ENCODE data around the gene NFE2.

NFE2 gene

DNA sequence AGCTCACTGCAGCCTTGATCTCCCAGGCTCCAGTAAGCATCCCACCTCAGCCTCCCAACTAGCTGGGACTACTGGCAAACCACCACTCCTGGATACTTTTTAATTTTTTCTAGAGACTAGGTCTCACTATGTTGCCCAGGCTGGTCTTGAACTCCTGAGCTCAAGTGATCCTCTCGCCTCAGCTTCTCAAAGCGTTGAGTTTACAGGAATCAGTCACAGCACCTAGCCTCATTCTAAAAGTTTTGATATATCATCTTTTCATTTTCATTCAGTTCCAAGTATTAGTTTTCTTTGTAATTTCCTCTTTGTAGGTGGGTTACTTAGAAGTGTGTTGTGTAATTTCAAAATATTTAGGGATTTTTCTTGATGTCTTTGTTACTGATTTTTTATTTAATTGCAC, 30.5 kb downstream of the NFE2 start:
- Histone ChIP-seq H3K27me3 (ENCODE audit: control insufficient read depth, low read length) (no peaks in the 10 kb centered on the region), H3K9me2 (replicated peaks; ENCODE audit: control insufficient read depth, low read length) (no peaks in the 10 kb centered on the region), H3F3A (ENCODE audit: control insufficient read depth, insufficient read depth) (peaks cover 44% of the 10 kb centered on the region), H3K4me1 (ENCODE audit: control insufficient read depth, low read length) (no peaks in the 10 kb centered on the region), H3K27ac (ENCODE audit: low read depth, low read length) (no peak overlapping the region), H3K9me3 (ENCODE audit: control insufficient read depth, insufficient read depth, low read length) (no peaks in the 10 kb centered on the region), H3K4me2 (ENCODE audit: low read length) (no peak overlapping the region), H3K79me2 (ENCODE audit: control insufficient read depth, low read length) (peaks cover 86% of the 10 kb centered on the region), H4K20me1 (ENCODE audit: control insufficient read depth, insufficient read depth, low read depth, low read length) (peaks cover 4% of the 10 kb centered on the region; the same call in 1 of the 2 replicates), H3K36me3 (ENCODE audit: control insufficient read depth, low read length) (peaks cover 64% of the 10 kb centered on the region), H3K4me3 (ENCODE audit: low read length) (no peak overlapping the region)
- TF ChIP-seq EZH2phosphoT487 (IDR thresholded peaks at IDR 0.05; ENCODE audit: borderline replicate concordance, low read length) (no peak), CTCF (IDR thresholded peaks at IDR 0.05; ENCODE audit: low read depth, low read length, poor library complexity, severe bottlenecking) (no peak)

DNA sequence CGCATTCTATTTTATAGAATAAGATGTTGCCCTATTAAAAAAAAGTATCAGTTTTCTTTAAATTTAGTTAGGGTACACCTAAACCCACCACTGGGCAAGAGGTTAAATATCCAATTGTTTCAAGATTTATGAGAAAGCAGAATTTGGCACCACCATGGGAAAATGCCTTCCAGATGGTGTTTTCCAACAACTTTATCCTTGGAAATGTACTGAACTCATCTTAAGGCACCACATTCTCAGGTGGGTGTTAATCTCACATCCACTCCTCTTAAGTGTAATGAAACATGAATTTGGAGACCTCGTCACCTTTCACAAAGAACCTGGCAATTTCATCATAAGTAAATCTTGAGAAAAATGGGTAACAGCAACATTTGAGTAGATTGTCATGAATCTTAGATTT, 34.0 kb downstream of the NFE2 start:
- 0 out of 2 replicates have a peak, but pooled peaks cover 4% of the 10 kb centered on the region for H4K20me1 ChIP-seq (ENCODE audit: control insufficient read depth, insufficient read depth, low read depth, low read length)
- H3F3A ChIP-seq (ENCODE audit: control insufficient read depth, insufficient read depth) = peaks cover 20% of the 10 kb centered on the region
- TF ChIP-seq EZH2phosphoT487 (IDR thresholded peaks at IDR 0.05; ENCODE audit: borderline replicate concordance, low read length) (no peak), CTCF (IDR thresholded peaks at IDR 0.05; ENCODE audit: low read depth, low read length, poor library complexity, severe bottlenecking) (no peak)
- H3K4me1 ChIP-seq (ENCODE audit: control insufficient read depth, low read length) = peaks cover 15% of the 10 kb centered on the region
- H3K4me3 ChIP-seq (ENCODE audit: low read length) = no peak overlapping the region
- peaks cover 38% of the 10 kb centered on the region for H3K36me3 ChIP-seq (ENCODE audit: control insufficient read depth, low read length)
- no peak overlapping the region for H3K4me2 ChIP-seq (ENCODE audit: low read length)
- peaks cover 86% of the 10 kb centered on the region for H3K79me2 ChIP-seq (ENCODE audit: control insufficient read depth, low read length)
- no peak overlapping the region for H3K27ac ChIP-seq (ENCODE audit: low read depth, low read length)
- H3K9me2 ChIP-seq (replicated peaks; ENCODE audit: control insufficient read depth, low read length) = no peaks in the 10 kb centered on the region
- H3K27me3 ChIP-seq (ENCODE audit: control insufficient read depth, low read length) = no peaks in the 10 kb centered on the region
- H3K9me3 ChIP-seq (ENCODE audit: control insufficient read depth, insufficient read depth, low read length) = no peaks in the 10 kb centered on the region

GRCh38 chr12:54265364-54265812, 35.4 kb downstream of the NFE2 start:
- TF ChIP-seq CTCF (IDR thresholded peaks at IDR 0.05; ENCODE audit: low read depth, low read length, poor library complexity, severe bottlenecking) = no peak
- no peak for TF ChIP-seq EZH2phosphoT487 (IDR thresholded peaks at IDR 0.05; ENCODE audit: borderline replicate concordance, low read length)
- Histone ChIP-seq H3K4me2 (ENCODE audit: low read length) (no peak overlapping the region), H3K27me3 (ENCODE audit: control insufficient read depth, low read length) (no peaks in the 10 kb centered on the region), H3K79me2 (ENCODE audit: control insufficient read depth, low read length) (peaks cover 91% of the 10 kb centered on the region), H3K36me3 (ENCODE audit: control insufficient read depth, low read length) (peaks cover 29% of the 10 kb centered on the region), H4K20me1 (ENCODE audit: control insufficient read depth, insufficient read depth, low read depth, low read length) (peaks cover 6% of the 10 kb centered on the region; the same call in 1 of the 2 replicates), H3K9me3 (ENCODE audit: control insufficient read depth, insufficient read depth, low read length) (no peaks in the 10 kb centered on the region), H3K9me2 (replicated peaks; ENCODE audit: control insufficient read depth, low read length) (no peaks in the 10 kb centered on the region), H3K27ac (ENCODE audit: low read depth, low read length) (no peak overlapping the region), H3K4me1 (ENCODE audit: control insufficient read depth, low read length) (peaks cover 30% of the 10 kb centered on the region), H3K4me3 (ENCODE audit: low read length) (no peak overlapping the region), H3F3A (ENCODE audit: control insufficient read depth, insufficient read depth) (peaks cover 11% of the 10 kb centered on the region)

All from DOHH2 (cell line).